Endothelial cell of umbilical vein (primary cell): ENCODE data around the gene DSC1. TPM values are rescaled to one million over a fixed set of nuclear protein-coding genes. Genes with fewer than 3 reads are reported as not detected.

Source experiments
- BruUV-seq: library from RNA; stranded (reverse); fragments of 400-500 nt; replicated peaks from 2 replicates; lab custom pipeline; 2021; lab: Mats Ljungman, UMichigan
- CTCF ChIA-PET: fragments of 300-600, 350-600 bp; sonication (Branson Sonifier 250); formaldehyde crosslinking; loops from one replicate; lab custom pipeline; 2021; ENCODE audit warnings: antibody characterized with exemption, inconsistent platforms; lab: Charles Lee
- POLR2A ChIA-PET: fragments of 300-600, 350-600 bp; sonication (Branson Sonifier 250); formaldehyde crosslinking; loops from one replicate; lab custom pipeline; 2021; ENCODE audit warnings: antibody characterized with exemption, inconsistent platforms; lab: Charles Lee
- DNase-seq: peaks from one replicate; pipeline ENCODE4 v3.0.0-alpha.2; 2011; ENCODE audit warnings: low read depth, low spot score
- FAIRE-seq: peaks from 2 replicates; lab custom pipeline; 2011; peaks lifted over from hg19 to GRCh38; lab: Jason Lieb, UNC
- H2AFZ ChIP-seq: 2 replicates; pipeline ENCODE4 v1.6.0; 2012; ENCODE audit warnings: low read depth, low read length, control low read depth, inconsistent platforms
- H3K27ac ChIP-seq: 2 replicates; pipeline ENCODE4 v1.5.1; 2011; ENCODE audit warnings: low read depth, mild to moderate bottlenecking, control low read depth, low read length, moderate library complexity; ENCODE audit not compliant: insufficient read depth
- H3K27me3 ChIP-seq, 2 experiments: 2 replicates each; pipeline versions ENCODE4 v1.6.0 to v1.6.1; 2011; ENCODE audit warnings: low read length in 2 of 2, mixed read lengths in 1 of 2; ENCODE audit not compliant: control insufficient read depth in 2 of 2, insufficient read depth in 2 of 2
- H3K36me3 ChIP-seq, 2 experiments: 2 replicates in 1 of 2; 3 replicates in 1 of 2; pipeline ENCODE4 v1.5.1; 2011; ENCODE audit warnings: low read length in 2 of 2, mild to moderate bottlenecking in 1 of 2, moderate library complexity in 1 of 2; ENCODE audit not compliant: control insufficient read depth in 2 of 2, insufficient read depth in 2 of 2; ENCODE audit errors: extremely low read depth in 1 of 2
- H3K4me1 ChIP-seq: 3 replicates; pipeline ENCODE4 v1.5.1; 2011; ENCODE audit warnings: mild to moderate bottlenecking, low read length; ENCODE audit not compliant: control insufficient read depth, insufficient read depth; ENCODE audit errors: extremely low read depth
- H3K4me2 ChIP-seq: 2 replicates; pipeline ENCODE4 v1.6.1; 2011; ENCODE audit warnings: low read length, control low read depth, mixed read lengths; ENCODE audit not compliant: insufficient read depth
- H3K4me3 ChIP-seq, 3 experiments: fragments of 200-600 bp in 1 of 3; sonication (generic), shearing (Covaris generic) in 1 of 3; replicated peaks in 1 of 3; 2 replicates each; pipeline ENCODE4 v1.5.1; 2011 to 2016; ENCODE audit warnings: control low read depth in 3 of 3, low read length in 3 of 3, mild to moderate bottlenecking in 2 of 3, inconsistent platforms in 1 of 3, low read depth in 1 of 3, moderate library complexity in 1 of 3; ENCODE audit not compliant: insufficient read depth in 1 of 3
- H3K79me2 ChIP-seq: 2 replicates; pipeline ENCODE4 v1.6.0; 2012; ENCODE audit warnings: low read length, inconsistent platforms; ENCODE audit not compliant: control insufficient read depth, insufficient read depth
- H3K9ac ChIP-seq: replicated peaks from 2 replicates; pipeline ENCODE3; 2011; ENCODE audit warnings: low read length, control low read depth; ENCODE audit not compliant: insufficient read depth; ENCODE audit errors: extremely low read depth
- H3K9me1 ChIP-seq: replicated peaks from 3 replicates; pipeline ENCODE4 v1.6.0; 2011; ENCODE audit warnings: mild to moderate bottlenecking, low read length; ENCODE audit not compliant: control insufficient read depth, insufficient read depth; ENCODE audit errors: extremely low read depth
- H3K9me3 ChIP-seq: replicated peaks from 2 replicates; pipeline ENCODE4 v1.5.1; 2012; ENCODE audit warnings: low read length, inconsistent platforms; ENCODE audit not compliant: control insufficient read depth, insufficient read depth
- H4K20me1 ChIP-seq: replicated peaks from 2 replicates; pipeline ENCODE3; 2011; ENCODE audit warnings: mild to moderate bottlenecking, low read length; ENCODE audit not compliant: control insufficient read depth, insufficient read depth; ENCODE audit errors: extremely low read depth
- CTCF ChIP-seq, 2 donors: IDR thresholded peaks; 1 replicate in 1 of 2; 2 replicates in 1 of 2; pipeline ENCODE4 v1.5.1; 2011; ENCODE audit warnings: low read length in 2 of 2, mild to moderate bottlenecking in 2 of 2, moderate library complexity in 2 of 2, control low read depth in 1 of 2, inconsistent platforms in 1 of 2, low read depth in 1 of 2; ENCODE audit not compliant: insufficient read depth in 1 of 2; ENCODE audit errors: extremely low read depth in 1 of 2
- GATA2 ChIP-seq: IDR thresholded peaks from 2 replicates; pipeline ENCODE4 v1.7.0; 2011; ENCODE audit warnings: low read depth, mild to moderate bottlenecking, moderate library complexity, mixed read lengths, low read length; ENCODE audit not compliant: insufficient read length, insufficient read depth
- JUN ChIP-seq: IDR thresholded peaks from 2 replicates; pipeline ENCODE4 v1.6.1; 2011; ENCODE audit warnings: borderline replicate concordance, low read depth; ENCODE audit not compliant: insufficient read length, insufficient read depth
- MAX ChIP-seq: IDR thresholded peaks from 2 replicates; pipeline ENCODE4 v1.6.1; 2011; ENCODE audit not compliant: insufficient read depth, insufficient read length
- MYC ChIP-seq: IDR thresholded peaks from one replicate; pipeline ENCODE4 v1.6.1; 2011; ENCODE audit warnings: mild to moderate bottlenecking, low read depth, low read length
- POLR2A ChIP-seq: IDR thresholded peaks from 2 replicates; pipeline ENCODE4 v1.6.1; 2012; ENCODE audit warnings: low read depth, mild to moderate bottlenecking, control low read depth, low read length
- POLR2AphosphoS5 ChIP-seq: IDR thresholded peaks from 2 replicates; pipeline ENCODE4 v1.6.1; 2012; ENCODE audit warnings: low read depth, mild to moderate bottlenecking, control low read depth, low read length, moderate library complexity; ENCODE audit not compliant: insufficient read depth
- dilution Hi-C: fragments of 300-500 bp; cut with MboI; formaldehyde crosslinking; loops from one replicate; pipeline ENCODE4 v1.15.0; 2019; ENCODE audit warnings: low sequenced_read_pairs; ENCODE audit not compliant: extremely low pct_ligation_motif_present
- intact Hi-C: fragments of 100-400 bp; cut with micrococcal nuclease; formaldehyde crosslinking; loops from one replicate; pipeline ENCODE4 v1.10.0; 2022
- polyA plus RNA-seq, 4 experiments: library from polyadenylated mRNA; depleted of rRNA in 3 of 4; stranded (reverse) in 3 of 4; unstranded in 1 of 4; fragments of >200 nt; gene quantifications; 2 replicates each; pipeline versions ENCODE4 v1.2.1 to v1.2.3, GENCODE V29; 2011 to 2012; ENCODE audit warnings: missing spikeins in 1 of 4
- total RNA-seq: library from RNA; stranded (reverse); gene quantifications from 2 replicates; pipeline ENCODE4 v1.2.3, GENCODE V29; 2021

The DSC1 gene
- total and polyA plus RNA-seq, 2 donors (not counting 3 experiments of a cell fraction or from before 2014, with no cell fraction given) = not detected

DNA sequence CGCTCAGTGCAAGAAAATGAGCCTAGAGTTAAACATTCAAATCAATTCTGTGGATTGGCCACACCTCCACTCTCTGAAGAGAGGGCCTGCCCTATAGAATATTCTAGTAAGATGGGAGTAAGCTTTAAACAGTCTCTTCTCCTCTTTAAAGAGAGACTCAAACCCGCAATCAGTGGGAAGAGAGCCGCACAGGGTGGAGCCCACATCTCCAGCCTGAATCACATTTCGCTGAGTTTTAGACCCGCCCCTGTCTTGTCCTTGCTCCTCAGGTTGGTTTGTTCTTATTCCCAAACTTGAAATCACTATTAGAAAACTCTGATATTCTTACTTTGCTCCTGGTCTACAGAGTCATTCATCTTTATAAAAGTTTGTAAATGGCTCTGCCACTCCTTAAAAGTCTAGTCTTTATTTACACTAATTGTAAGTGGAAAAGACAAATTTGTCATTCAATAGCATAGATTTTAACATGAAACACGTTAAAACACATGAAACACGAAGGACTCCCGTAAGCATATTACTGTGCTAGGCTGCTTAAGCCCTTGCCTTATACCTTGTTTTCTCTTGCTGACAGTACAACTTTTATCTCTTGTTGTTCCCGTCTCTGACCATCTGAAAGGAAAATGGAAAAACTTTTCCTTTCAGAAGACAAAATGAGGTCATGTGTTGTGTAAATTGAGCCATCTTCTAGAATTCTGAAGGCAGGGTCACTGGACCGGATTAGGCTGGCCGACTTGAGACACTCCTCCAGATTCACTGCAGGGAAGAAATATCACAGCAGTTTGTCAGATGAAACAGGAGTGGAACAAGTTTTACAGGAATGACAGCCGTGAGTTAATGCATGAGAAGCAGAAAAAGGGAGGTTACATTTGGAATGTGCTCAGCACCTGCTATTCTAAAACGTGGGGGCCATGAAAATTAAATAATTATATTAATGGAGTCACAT is 5.6 kb downstream of the DSC1 start:
- no peaks in the 10 kb centered on the region for H3K36me3 ChIP-seq
- H3K9me3 ChIP-seq = no peaks in the 10 kb centered on the region
- TF ChIP-seq GATA2 (no peak), POLR2AphosphoS5 (no peak), MYC (no peak), MAX (no peak), POLR2A (no peak), JUN (no peak), CTCF (IDR thresholded peaks at IDR 0.05; ENCODE audit: extremely low read depth in 1 of 2, insufficient read depth in 1 of 2, low read depth in 1 of 2, low read length in 2 of 2) (no peak)
- H4K20me1 ChIP-seq = no peaks in the 10 kb centered on the region
- no peak overlapping the region for H3K9ac ChIP-seq
- H3K79me2 ChIP-seq = no peaks in the 10 kb centered on the region
- intact Hi-C loops (no loop called here), dilution Hi-C loops (no loop called here)
- no peak overlapping the region for H3K4me3 ChIP-seq
- ChIA-PET POLR2A (no interaction called here), CTCF (no interaction called here)
- no peak overlapping the region for H3K4me2 ChIP-seq
- H3K9me1 ChIP-seq = no peaks in the 10 kb centered on the region
- no TSS peak for BruUV-seq
- no peak overlapping the region for H2AFZ ChIP-seq
- no peaks in the 10 kb centered on the region for H3K27me3 ChIP-seq
- no peak overlapping the region for H3K27ac ChIP-seq
- H3K4me1 ChIP-seq = no peaks in the 10 kb centered on the region
- FAIRE-seq (no peak), DNase-seq (no peak)
